ENCODE data around the gene USP6. TPM values are rescaled to one million over a fixed set of nuclear protein-coding genes. Genes with fewer than 3 reads are reported as not detected.
"Not testable (repeated sequence)": the region's sequence is repeated elsewhere in the genome, so short reads cannot be mapped to it uniquely, and the experiment has no call there.

The USP6 gene
- total RNA-seq, 1 experiment from 2014 or later, result 0.24 TPM

DNA sequence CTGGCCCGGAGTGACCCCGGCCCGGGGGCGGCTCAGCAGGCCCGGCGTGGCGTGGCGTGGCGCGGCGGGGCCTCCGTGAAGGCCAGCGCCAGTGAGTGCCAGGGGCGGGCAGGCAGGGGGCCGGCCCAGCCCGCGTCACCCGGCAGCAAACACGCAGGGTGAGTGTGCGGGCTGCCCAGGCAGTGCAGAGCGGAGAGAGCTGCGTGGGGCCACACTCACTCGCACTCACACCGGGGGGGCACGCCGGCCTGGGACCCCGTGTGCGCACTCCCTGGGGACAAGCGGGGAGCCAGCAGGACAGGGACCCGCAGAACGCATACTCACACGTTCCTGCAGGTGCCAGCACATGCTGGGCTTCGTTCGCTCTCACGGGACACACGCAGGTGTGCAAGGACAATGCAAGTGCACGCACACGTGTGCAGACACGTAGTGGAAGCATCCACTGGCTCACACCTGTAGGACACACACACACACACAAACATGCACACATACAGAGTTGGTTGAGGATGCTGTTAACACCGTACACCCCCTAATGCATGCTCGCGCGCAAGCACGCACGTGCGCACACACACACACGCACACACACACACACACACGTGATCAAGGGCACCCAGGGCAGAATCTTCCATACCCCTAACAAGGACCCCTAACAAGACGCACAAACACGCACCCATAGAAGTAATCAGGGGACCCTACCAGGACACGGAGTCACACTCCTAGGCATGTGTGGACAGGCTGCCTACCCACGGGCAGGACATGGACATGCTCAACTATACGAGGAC lies 7.7 kb downstream of the USP6 start:
- Histone ChIP-seq H3K4me3 (ENCODE audit: low read depth, low read length, poor library complexity, severe bottlenecking) (no peak overlapping the region), H3K4me1 (ENCODE audit: insufficient read depth, low read length, poor library complexity, severe bottlenecking) (no peaks in the 10 kb centered on the region), H3K27me3 (replicated peaks; ENCODE audit: insufficient read depth, low read depth, low read length, poor library complexity) (no peaks in the 10 kb centered on the region), H3K9me3 (ENCODE audit: low read depth, low read length, poor library complexity, severe bottlenecking) (no peaks in the 10 kb centered on the region), H3K36me3 (ENCODE audit: insufficient read depth, low read length, poor library complexity, severe bottlenecking) (no peaks in the 10 kb centered on the region), H3K27ac (ENCODE audit: low read depth, low read length, poor library complexity, severe bottlenecking) (no peak overlapping the region)
- CTCF ChIA-PET, result no interaction called here
- DNase-seq (ENCODE audit: low spot score), result no peak
- BruUV-seq (replicated peaks), result no TSS peak
- TF ChIP-seq, protein P1, sequence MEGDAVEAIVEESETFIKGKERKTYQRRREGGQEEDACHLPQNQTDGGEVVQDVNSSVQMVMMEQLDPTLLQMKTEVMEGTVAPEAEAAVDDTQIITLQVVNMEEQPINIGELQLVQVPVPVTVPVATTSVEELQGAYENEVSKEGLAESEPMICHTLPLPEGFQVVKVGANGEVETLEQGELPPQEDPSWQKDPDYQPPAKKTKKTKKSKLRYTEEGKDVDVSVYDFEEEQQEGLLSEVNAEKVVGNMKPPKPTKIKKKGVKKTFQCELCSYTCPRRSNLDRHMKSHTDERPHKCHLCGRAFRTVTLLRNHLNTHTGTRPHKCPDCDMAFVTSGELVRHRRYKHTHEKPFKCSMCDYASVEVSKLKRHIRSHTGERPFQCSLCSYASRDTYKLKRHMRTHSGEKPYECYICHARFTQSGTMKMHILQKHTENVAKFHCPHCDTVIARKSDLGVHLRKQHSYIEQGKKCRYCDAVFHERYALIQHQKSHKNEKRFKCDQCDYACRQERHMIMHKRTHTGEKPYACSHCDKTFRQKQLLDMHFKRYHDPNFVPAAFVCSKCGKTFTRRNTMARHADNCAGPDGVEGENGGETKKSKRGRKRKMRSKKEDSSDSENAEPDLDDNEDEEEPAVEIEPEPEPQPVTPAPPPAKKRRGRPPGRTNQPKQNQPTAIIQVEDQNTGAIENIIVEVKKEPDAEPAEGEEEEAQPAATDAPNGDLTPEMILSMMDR (conservative IDR thresholded peaks at IDR 0.05; ENCODE audit: low read depth, low read length), result no peak
- TF ChIP-seq EZH2 (IDR thresholded peaks at IDR 0.05; ENCODE audit: borderline replicate concordance, low read depth, low read length, poor library complexity, severe bottlenecking), result no peak
- intact Hi-C loops (cut with micrococcal nuclease; ENCODE audit: unreplicated experiment), result no loop called here
- POLR2A ChIA-PET (ENCODE audit: low non-redundant PET), result no interaction called here

DNA sequence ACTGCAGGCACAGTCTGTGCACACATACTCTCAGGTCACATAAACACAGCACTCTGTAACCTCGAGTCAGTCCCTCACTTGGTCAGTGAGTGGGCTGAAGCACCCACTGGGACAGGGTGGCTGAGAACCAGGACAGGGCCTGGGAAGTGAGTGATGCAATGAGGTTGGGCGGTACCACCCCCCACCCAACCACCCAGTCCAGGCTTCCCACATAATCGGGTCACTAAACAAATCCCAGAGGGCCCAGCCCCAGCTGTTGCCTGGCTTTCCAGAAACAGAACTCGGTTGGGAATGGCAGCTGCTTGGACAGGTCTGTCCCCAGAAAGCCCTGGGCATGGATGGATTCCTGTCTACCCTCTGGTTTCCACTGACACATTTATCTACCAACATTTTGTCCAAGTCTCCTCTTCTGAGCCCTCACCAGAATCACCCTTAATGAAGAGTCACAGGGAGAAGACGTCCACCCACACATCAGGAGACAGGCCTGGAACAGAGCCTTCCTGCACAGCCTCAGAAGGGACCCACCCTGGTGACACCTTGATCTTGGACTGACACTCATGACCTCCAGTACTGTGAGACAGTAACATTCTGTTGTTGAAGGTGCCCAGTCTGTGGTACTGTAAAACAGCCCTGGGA lies 8.4 kb downstream of the USP6 start:
- H3K36me3 ChIP-seq (ENCODE audit: insufficient read depth, low read length, poor library complexity, severe bottlenecking); H3K4me1 ChIP-seq (ENCODE audit: insufficient read depth, low read length, poor library complexity, severe bottlenecking); CTCF ChIA-PET; H3K9me3 ChIP-seq (ENCODE audit: low read depth, low read length, poor library complexity, severe bottlenecking); intact Hi-C loops (cut with micrococcal nuclease; ENCODE audit: unreplicated experiment); H3K4me3 ChIP-seq (ENCODE audit: low read depth, low read length, poor library complexity, severe bottlenecking); POLR2A ChIA-PET (ENCODE audit: low non-redundant PET); H3K27me3 ChIP-seq (replicated peaks; ENCODE audit: insufficient read depth, low read depth, low read length, poor library complexity); H3K27ac ChIP-seq (ENCODE audit: low read depth, low read length, poor library complexity, severe bottlenecking); BruUV-seq (replicated peaks); DNase-seq (ENCODE audit: low spot score): not testable (repeated sequence)

DNA sequence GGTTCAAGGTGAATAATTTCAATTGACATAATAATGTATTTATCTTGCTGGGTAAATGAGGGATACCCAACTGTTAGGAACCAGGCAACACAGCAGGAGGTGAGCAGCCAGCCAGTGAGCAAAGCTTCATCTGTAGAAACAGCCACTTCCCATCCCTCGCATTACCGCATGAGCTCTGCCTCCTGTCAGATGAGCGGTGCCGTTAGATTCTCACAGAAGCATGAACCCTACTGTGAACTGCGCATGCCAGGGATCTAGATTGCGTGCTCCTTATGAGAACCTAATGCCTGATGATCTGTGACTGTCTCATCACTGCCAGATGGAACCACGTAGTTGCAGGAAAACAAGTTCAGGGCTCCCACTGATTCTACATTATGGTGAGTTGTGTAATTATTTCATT lies 9.1 kb downstream of the USP6 start:
- H3K27me3 ChIP-seq (replicated peaks; ENCODE audit: insufficient read depth, low read depth, low read length, poor library complexity); H3K4me3 ChIP-seq (ENCODE audit: low read depth, low read length, poor library complexity, severe bottlenecking); POLR2A ChIA-PET (ENCODE audit: low non-redundant PET); H3K4me1 ChIP-seq (ENCODE audit: insufficient read depth, low read length, poor library complexity, severe bottlenecking); CTCF ChIA-PET; H3K36me3 ChIP-seq (ENCODE audit: insufficient read depth, low read length, poor library complexity, severe bottlenecking); H3K9me3 ChIP-seq (ENCODE audit: low read depth, low read length, poor library complexity, severe bottlenecking); H3K27ac ChIP-seq (ENCODE audit: low read depth, low read length, poor library complexity, severe bottlenecking); intact Hi-C loops (cut with micrococcal nuclease; ENCODE audit: unreplicated experiment); BruUV-seq (replicated peaks): not testable (repeated sequence)
- peak; percentile 50 for DNase-seq (ENCODE audit: low spot score)

DNA sequence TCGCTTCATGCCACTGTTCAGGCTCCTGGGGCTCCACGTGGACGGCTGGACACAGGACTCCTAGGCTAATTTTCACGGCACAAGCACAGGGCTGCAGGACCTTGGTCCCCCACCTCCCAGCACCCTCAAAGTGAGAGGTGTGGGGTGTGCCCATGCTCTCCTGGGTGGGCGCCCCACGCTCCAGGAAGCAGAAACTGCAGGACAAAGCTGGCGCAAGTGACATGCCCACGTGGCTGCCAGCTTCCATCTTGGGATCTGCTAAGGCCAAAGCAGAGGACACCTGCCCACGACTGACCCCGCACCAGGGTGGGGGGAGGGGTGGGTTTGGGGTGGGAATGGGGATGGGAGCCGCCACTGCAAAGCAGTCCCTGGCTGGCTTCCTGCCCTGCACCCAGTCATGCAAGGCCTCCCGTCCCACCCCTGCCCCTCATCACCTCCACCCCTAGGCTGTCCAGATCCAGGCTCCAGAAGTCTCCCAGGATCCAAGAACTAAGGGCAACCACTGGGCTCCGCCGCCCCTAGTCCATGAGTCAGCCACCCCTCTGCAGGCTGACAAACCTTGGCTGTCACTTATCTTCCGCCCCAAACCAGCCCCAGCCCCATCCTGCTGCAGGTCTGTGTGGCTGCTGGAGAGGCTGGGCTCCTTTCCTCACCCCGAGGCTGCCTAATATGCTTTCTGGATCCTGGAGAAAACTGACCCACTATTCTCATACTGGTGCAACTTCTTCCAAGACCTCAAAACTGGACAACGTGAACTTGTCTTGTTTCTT lies 11.1 kb downstream of the USP6 start:
- no peak overlapping the region for H3K27ac ChIP-seq (ENCODE audit: low read depth, low read length, poor library complexity, severe bottlenecking)
- no peak overlapping the region for H3K4me3 ChIP-seq (ENCODE audit: low read depth, low read length, poor library complexity, severe bottlenecking)
- POLR2A ChIA-PET (ENCODE audit: low non-redundant PET), result no interaction called here
- intact Hi-C loops (cut with micrococcal nuclease; ENCODE audit: unreplicated experiment), result no loop called here
- no peaks in the 10 kb centered on the region for H3K4me1 ChIP-seq (ENCODE audit: insufficient read depth, low read length, poor library complexity, severe bottlenecking)
- no peaks in the 10 kb centered on the region for H3K36me3 ChIP-seq (ENCODE audit: insufficient read depth, low read length, poor library complexity, severe bottlenecking)
- no peaks in the 10 kb centered on the region for H3K27me3 ChIP-seq (replicated peaks; ENCODE audit: insufficient read depth, low read depth, low read length, poor library complexity)
- BruUV-seq (replicated peaks), result no TSS peak
- no peak for DNase-seq (ENCODE audit: low spot score)
- CTCF ChIA-PET, result no interaction called here
- no peaks in the 10 kb centered on the region for H3K9me3 ChIP-seq (ENCODE audit: low read depth, low read length, poor library complexity, severe bottlenecking)
- TF ChIP-seq EZH2 (IDR thresholded peaks at IDR 0.05; ENCODE audit: borderline replicate concordance, low read depth, low read length, poor library complexity, severe bottlenecking), result no peak
- TF ChIP-seq, protein P1 (conservative IDR thresholded peaks at IDR 0.05; ENCODE audit: low read depth, low read length), result no peak

All from A673 (cell line).